Upper lobe of right lung (tissue), 1 donor: ENCODE measurements around the gene ASTN2. TPM values are rescaled to one million over a fixed set of nuclear protein-coding genes. Genes with fewer than 3 reads are reported as not detected.

Source experiments
- ATAC-seq: fragments of 200-7000 bp; cut with Tn5 transposase; one replicate; pipeline ENCODE4 v1.9.1; 2020; ENCODE audit warnings: mild to moderate bottlenecking, moderate library complexity
- DNase-seq: peaks from one replicate; pipeline ENCODE4 v3.0.0-alpha.2; 2020
- H3K27ac ChIP-seq: fragments of 200-600 bp; one replicate; pipeline ENCODE4 v1.8.0; 2022
- H3K27me3 ChIP-seq: fragments of 200-600 bp; one replicate; pipeline ENCODE4 v1.8.0; 2022; ENCODE audit warnings: mild to moderate bottlenecking
- H3K36me3 ChIP-seq: fragments of 200-600 bp; one replicate; pipeline ENCODE4 v1.8.0; 2022
- H3K4me1 ChIP-seq: fragments of 200-600 bp; one replicate; pipeline ENCODE4 v1.8.0; 2022
- H3K4me3 ChIP-seq: fragments of 200-600 bp; one replicate; pipeline ENCODE4 v1.8.0; 2022; ENCODE audit warnings: mild to moderate bottlenecking
- H3K9me3 ChIP-seq: fragments of 200-600 bp; one replicate; pipeline ENCODE4 v1.8.0; 2022
- intact Hi-C: fragments of 100-400 bp; cut with DNase I; formaldehyde crosslinking; loops from one replicate; pipeline ENCODE4 v1.11.0; 2022
- total RNA-seq: library from RNA; stranded (reverse); fragmentation: NEBNext Ultra II Directional; extraction: Animal tissue kit (Norgen Biotek cat#: 25700); gene quantifications from one replicate; pipeline ENCODE4 v1.2.1, GENCODE V29; 2021
- TF ChIP-seq, protein P1 (sequence below): fragments of 200-600 bp; IDR thresholded peaks from one replicate; pipeline ENCODE4 v1.8.0; 2022; ENCODE audit warnings: antibody characterized with exemption
- donor health status: DM: no; HTN: yes; CAD: no; lungs with severe emphysema.

The ASTN2 gene
- total RNA-seq, 1 donor from 2014 or later, result 3.8 TPM

DNA sequence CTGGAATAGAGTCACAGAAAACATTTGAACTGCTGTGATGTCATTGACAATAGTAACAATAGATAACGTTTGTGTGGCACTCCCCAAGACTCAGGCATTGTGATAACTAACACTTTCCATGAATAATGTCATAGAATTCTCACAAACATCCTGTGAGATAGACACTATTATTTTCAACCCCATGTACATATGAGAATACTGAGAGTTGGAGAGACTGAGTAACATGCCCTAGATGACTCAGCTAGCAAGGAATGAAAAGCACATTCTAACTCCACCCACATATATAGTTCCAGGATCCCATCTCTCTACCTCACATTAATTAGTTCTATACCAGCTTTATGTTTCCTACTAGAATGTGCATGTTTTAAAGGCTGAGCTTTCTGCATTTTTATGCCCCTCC, 71.4 kb downstream of the ASTN2 start:
- no peaks in the 10 kb centered on the region for H3K27me3 ChIP-seq
- H3K36me3 ChIP-seq, result no peaks in the 10 kb centered on the region
- no peak overlapping the region for H3K27ac ChIP-seq
- no peaks in the 10 kb centered on the region for H3K4me1 ChIP-seq
- ATAC-seq (no peak), DNase-seq (no peak)
- TF ChIP-seq, protein P1, sequence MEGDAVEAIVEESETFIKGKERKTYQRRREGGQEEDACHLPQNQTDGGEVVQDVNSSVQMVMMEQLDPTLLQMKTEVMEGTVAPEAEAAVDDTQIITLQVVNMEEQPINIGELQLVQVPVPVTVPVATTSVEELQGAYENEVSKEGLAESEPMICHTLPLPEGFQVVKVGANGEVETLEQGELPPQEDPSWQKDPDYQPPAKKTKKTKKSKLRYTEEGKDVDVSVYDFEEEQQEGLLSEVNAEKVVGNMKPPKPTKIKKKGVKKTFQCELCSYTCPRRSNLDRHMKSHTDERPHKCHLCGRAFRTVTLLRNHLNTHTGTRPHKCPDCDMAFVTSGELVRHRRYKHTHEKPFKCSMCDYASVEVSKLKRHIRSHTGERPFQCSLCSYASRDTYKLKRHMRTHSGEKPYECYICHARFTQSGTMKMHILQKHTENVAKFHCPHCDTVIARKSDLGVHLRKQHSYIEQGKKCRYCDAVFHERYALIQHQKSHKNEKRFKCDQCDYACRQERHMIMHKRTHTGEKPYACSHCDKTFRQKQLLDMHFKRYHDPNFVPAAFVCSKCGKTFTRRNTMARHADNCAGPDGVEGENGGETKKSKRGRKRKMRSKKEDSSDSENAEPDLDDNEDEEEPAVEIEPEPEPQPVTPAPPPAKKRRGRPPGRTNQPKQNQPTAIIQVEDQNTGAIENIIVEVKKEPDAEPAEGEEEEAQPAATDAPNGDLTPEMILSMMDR, result no peak
- H3K4me3 ChIP-seq, result no peak overlapping the region
- intact Hi-C loops, result no loop called here
- H3K9me3 ChIP-seq, result no peaks in the 10 kb centered on the region

DNA sequence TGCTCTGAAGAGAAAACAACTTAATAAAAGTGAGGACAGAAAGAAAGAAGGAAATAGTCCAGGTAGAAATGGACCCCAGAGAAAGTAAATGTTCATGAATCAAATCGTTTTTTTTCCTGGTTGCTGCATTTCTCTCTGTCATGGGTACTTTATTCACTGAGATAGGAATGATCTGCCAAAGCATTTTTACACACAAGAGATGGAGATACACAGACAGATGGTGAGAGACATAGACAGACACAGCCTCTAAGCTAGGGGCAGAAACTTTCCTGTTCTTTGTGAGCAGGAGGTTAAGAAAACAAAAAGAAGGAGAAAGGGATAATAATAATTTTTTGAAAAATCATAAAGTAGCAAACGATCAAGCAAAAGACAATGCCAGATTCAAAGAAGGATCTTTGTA, 73.7 kb downstream of the ASTN2 start:
- intact Hi-C loops, result no loop called here
- TF ChIP-seq, protein P1, result no peak
- Histone ChIP-seq H3K27me3 (no peaks in the 10 kb centered on the region), H3K9me3 (no peaks in the 10 kb centered on the region), H3K36me3 (no peaks in the 10 kb centered on the region), H3K4me1 (no peaks in the 10 kb centered on the region), H3K27ac (no peak overlapping the region), H3K4me3 (no peak overlapping the region)
- ATAC-seq, result no peak
- no peak for DNase-seq

DNA sequence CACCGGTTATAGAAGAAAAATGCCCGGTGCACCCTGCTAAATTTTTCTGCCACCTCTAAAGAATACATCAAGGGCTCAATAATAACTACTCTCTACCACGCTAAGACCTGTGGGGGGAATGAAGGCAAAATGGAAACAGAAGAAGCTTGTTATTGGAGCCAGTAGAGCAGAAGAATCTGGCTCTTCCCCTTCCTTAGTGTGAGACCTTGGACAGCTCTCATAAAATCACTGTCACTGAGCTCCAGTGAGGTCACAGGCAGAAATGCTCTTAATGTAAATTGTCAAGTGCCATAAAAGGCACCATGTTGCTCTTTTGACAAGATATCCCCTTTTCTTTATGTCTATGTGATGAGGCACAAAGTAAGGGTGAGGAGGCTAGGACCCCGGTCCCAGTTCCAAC, 74.4 kb downstream of the ASTN2 start:
- Histone ChIP-seq H3K27ac (no peak overlapping the region), H3K9me3 (no peaks in the 10 kb centered on the region), H3K27me3 (no peaks in the 10 kb centered on the region), H3K4me3 (no peak overlapping the region), H3K4me1 (no peaks in the 10 kb centered on the region), H3K36me3 (no peaks in the 10 kb centered on the region)
- no peak for DNase-seq
- intact Hi-C loops, result no loop called here
- TF ChIP-seq, protein P1, result no peak
- ATAC-seq, result no peak

DNA sequence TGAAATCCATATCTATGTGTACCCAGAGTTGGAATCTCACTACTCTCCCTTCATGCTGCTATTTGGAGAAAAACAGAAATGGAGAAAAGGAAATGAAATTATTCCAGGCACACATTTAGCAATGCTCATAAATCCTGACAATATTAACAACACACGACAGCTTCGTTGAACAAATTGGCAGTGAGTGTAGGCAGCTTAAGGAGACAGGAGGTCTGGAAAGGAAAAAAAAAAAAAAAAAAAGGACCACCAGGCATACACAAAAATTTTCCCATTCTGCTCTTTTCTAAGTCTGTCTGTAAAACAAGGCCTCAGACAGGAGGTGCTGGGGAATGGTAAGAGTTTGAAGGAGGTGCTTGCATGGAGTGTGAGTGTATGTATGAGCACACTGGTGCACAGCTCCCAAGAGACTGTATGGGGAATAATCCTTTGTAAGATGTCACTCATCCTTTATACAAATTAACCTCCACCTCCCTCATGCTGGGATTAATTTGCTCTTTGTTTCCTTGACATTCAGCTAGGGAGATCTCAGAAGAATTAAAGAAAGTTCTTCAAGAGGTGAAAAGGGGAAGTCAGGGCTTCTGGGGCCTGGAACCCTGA, 78.9 kb downstream of the ASTN2 start:
- Histone ChIP-seq H3K4me3 (no peak overlapping the region), H3K36me3 (no peaks in the 10 kb centered on the region), H3K27me3 (no peaks in the 10 kb centered on the region), H3K9me3 (no peaks in the 10 kb centered on the region), H3K27ac (no peak overlapping the region), H3K4me1 (no peaks in the 10 kb centered on the region)
- ATAC-seq (no peak), DNase-seq (no peak)
- intact Hi-C loops, result no loop called here
- TF ChIP-seq, protein P1, result no peak

DNA sequence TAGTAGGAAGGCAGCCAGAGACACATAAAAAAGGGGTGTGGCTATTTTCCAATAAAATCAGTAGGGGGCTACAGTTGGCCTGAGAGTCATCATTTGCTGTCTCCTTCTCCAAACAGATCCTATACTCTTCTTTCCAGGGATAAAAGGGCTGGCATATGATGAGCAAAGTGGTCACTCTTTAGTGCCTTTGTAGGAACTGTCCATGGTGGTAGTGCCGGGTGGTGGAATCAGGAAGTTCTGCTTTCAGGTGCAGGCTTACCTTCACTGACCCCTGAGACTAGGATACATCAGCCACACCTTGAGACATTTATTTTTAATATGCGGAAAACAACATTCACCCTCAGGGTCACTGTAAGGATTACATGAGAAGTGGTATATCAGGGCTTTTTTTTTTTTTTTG, 80.8 kb downstream of the ASTN2 start:
- DNase-seq (no peak), ATAC-seq (no peak)
- TF ChIP-seq, protein P1, result no peak
- Histone ChIP-seq H3K4me1 (no peaks in the 10 kb centered on the region), H3K27ac (no peak overlapping the region), H3K4me3 (no peak overlapping the region), H3K9me3 (no peaks in the 10 kb centered on the region), H3K36me3 (no peaks in the 10 kb centered on the region), H3K27me3 (no peaks in the 10 kb centered on the region)
- intact Hi-C loops, result no loop called here

DNA sequence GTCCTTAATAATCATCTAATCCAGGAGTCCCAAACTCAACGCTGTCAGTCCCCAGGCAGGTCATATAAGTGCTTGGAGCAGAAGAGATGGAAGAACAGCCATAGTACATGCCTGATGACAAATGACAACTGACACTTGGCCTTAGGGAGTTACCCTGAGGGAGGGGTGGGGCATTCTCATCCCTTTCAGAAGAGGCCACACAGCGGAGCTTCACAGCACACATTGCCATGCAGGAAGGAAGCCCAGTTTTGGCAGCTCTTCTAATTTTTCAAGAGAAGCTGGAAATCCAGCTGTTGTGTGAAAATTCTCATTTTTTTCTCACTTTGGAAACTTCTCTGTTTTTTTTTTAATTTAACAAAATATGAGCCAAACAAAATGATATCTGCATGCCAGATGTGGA, 89.0 kb downstream of the ASTN2 start:
- H3K4me1 ChIP-seq, result no peaks in the 10 kb centered on the region
- intact Hi-C loops, result no loop called here
- no peak for ATAC-seq
- H3K4me3 ChIP-seq, result no peak overlapping the region
- H3K27ac ChIP-seq, result no peak overlapping the region
- H3K9me3 ChIP-seq, result no peaks in the 10 kb centered on the region
- no peaks in the 10 kb centered on the region for H3K36me3 ChIP-seq
- no peak for DNase-seq
- TF ChIP-seq, protein P1, result no peak
- H3K27me3 ChIP-seq, result no peaks in the 10 kb centered on the region
